ENCODE results near the gene RNF186.
"Not testable (repeated sequence)": the region's sequence is repeated elsewhere in the genome, so short reads cannot be mapped to it uniquely, and the experiment has no call there.

Gene RNF186

GRCh38 chr1:19797827-19798226, 17.3 kb downstream of the RNF186 start:
- H2AFZ ChIP-seq (ENCODE audit: low read length, unreplicated experiment) = no peak overlapping the region
- no peak overlapping the region for H3K27ac ChIP-seq (ENCODE audit: low read depth, low read length)
- peaks cover 19% of the 10 kb centered on the region for H3K4me1 ChIP-seq (ENCODE audit: control insufficient read depth, insufficient read depth, low read length, unreplicated experiment)
- no peaks in the 10 kb centered on the region for H3K36me3 ChIP-seq (ENCODE audit: insufficient read depth, low read length)
- no peaks in the 10 kb centered on the region for H3K27me3 ChIP-seq (ENCODE audit: insufficient read depth, low read length)
- no peak overlapping the region for H3K4me3 ChIP-seq (ENCODE audit: low read depth, low read length)
- H3K79me2 ChIP-seq (ENCODE audit: control insufficient read depth, insufficient read depth, low read length, unreplicated experiment) = peaks cover 10% of the 10 kb centered on the region

GRCh38 chr1:19794583-19794982, 20.5 kb downstream of the RNF186 start:
- H3K27me3 ChIP-seq (ENCODE audit: insufficient read depth, low read length) = no peaks in the 10 kb centered on the region
- H3K36me3 ChIP-seq (ENCODE audit: insufficient read depth, low read length) = 0 out of 2 replicates have a peak, but pooled peaks cover 4% of the 10 kb centered on the region

GRCh38 chr1:19793360-19794046, 21.6 kb downstream of the RNF186 start:
- Histone ChIP-seq H3K79me2 (ENCODE audit: control insufficient read depth, insufficient read depth, low read length, unreplicated experiment) (peaks cover 4% of the 10 kb centered on the region), H3K4me1 (ENCODE audit: control insufficient read depth, insufficient read depth, low read length, unreplicated experiment) (peaks cover 3% of the 10 kb centered on the region), H3K27ac (ENCODE audit: low read depth, low read length) (no peak overlapping the region), H2AFZ (ENCODE audit: low read length, unreplicated experiment) (no peak overlapping the region), H3K27me3 (ENCODE audit: insufficient read depth, low read length) (no peaks in the 10 kb centered on the region), H3K4me3 (ENCODE audit: low read depth, low read length) (no peak overlapping the region), H3K36me3 (ENCODE audit: insufficient read depth, low read length) (0 out of 2 replicates have a peak, but pooled peaks cover 4% of the 10 kb centered on the region)

More at GRCh38 chr1:19794583-19794982, 20.5 kb downstream of the RNF186 start:
- H3K79me2 ChIP-seq (ENCODE audit: control insufficient read depth, insufficient read depth, low read length, unreplicated experiment) = peaks cover 10% of the 10 kb centered on the region
- H3K4me3 ChIP-seq (ENCODE audit: low read depth, low read length) = no peak overlapping the region
- H3K27ac ChIP-seq (ENCODE audit: low read depth, low read length) = no peak overlapping the region
- H2AFZ ChIP-seq (ENCODE audit: low read length, unreplicated experiment) = no peak overlapping the region
- peaks cover 12% of the 10 kb centered on the region for H3K4me1 ChIP-seq (ENCODE audit: control insufficient read depth, insufficient read depth, low read length, unreplicated experiment)

DNA sequence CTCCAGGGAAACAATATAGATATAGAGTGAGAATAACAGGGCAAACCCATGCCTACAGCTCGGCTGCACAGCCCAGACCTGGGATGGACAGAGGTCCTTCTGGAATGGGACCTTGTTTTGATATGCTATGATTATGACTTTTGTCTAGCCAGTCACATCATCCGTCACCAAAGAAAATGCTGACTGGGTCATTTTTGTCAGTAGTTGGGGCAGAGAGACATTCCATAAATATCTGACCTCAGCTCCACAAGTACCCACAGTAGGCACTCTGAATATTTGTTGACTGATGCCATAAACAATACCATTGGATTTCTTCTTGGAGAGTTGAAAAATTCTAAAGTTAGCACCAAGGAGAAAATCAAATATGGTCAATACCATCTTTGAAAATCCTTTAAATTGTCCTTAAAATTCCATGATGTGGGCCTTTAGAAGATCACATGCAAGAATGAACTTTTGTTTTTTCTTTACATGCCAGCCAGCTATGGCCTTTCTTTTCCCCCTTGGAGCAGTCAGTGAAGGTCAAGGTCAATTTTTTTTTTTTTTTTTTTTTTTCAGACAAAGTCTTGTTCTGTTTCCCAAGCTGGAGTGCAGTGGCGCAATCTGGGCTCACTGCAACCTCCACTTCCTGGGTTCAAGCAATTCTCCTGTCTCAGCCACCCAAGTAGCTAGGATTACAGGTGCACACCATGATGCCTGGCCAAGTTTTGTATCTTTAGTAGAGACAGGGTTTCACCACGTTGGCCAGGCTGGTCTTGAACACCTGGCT, 22.7 kb downstream of the RNF186 start:
- H3K4me3 ChIP-seq (ENCODE audit: low read depth, low read length) = no peak overlapping the region
- no peaks in the 10 kb centered on the region for H3K79me2 ChIP-seq (ENCODE audit: control insufficient read depth, insufficient read depth, low read length, unreplicated experiment)
- H3K27ac ChIP-seq (ENCODE audit: low read depth, low read length) = no peak overlapping the region
- H3K27me3 ChIP-seq (ENCODE audit: insufficient read depth, low read length) = no peaks in the 10 kb centered on the region
- H2AFZ ChIP-seq (ENCODE audit: low read length, unreplicated experiment) = no peak overlapping the region
- 0 out of 2 replicates have a peak, but pooled peaks cover 4% of the 10 kb centered on the region for H3K36me3 ChIP-seq (ENCODE audit: insufficient read depth, low read length)
- no peaks in the 10 kb centered on the region for H3K4me1 ChIP-seq (ENCODE audit: control insufficient read depth, insufficient read depth, low read length, unreplicated experiment)

GRCh38 chr1:19790061-19790975, 24.8 kb downstream of the RNF186 start:
- not testable (repeated sequence) for H2AFZ ChIP-seq (ENCODE audit: low read length, unreplicated experiment)

GRCh38 chr1:19786988-19787423, 28.1 kb downstream of the RNF186 start:
- Histone ChIP-seq H3K27me3 (ENCODE audit: insufficient read depth, low read length) (no peaks in the 10 kb centered on the region), H2AFZ (ENCODE audit: low read length, unreplicated experiment) (no peak overlapping the region), H3K27ac (ENCODE audit: low read depth, low read length) (no peak overlapping the region), H3K4me1 (ENCODE audit: control insufficient read depth, insufficient read depth, low read length, unreplicated experiment) (no peaks in the 10 kb centered on the region), H3K36me3 (ENCODE audit: insufficient read depth, low read length) (0 out of 2 replicates have a peak, but pooled peaks cover 1% of the 10 kb centered on the region), H3K4me3 (ENCODE audit: low read depth, low read length) (no peak overlapping the region), H3K79me2 (ENCODE audit: control insufficient read depth, insufficient read depth, low read length, unreplicated experiment) (no peaks in the 10 kb centered on the region)

More at GRCh38 chr1:19790061-19790975, 24.8 kb downstream of the RNF186 start:
- not testable (repeated sequence) for H3K27me3 ChIP-seq (ENCODE audit: insufficient read depth, low read length); H3K27ac ChIP-seq (ENCODE audit: low read depth, low read length); H3K4me3 ChIP-seq (ENCODE audit: low read depth, low read length); H3K4me1 ChIP-seq (ENCODE audit: control insufficient read depth, insufficient read depth, low read length, unreplicated experiment); H3K36me3 ChIP-seq (ENCODE audit: insufficient read depth, low read length); H3K79me2 ChIP-seq (ENCODE audit: control insufficient read depth, insufficient read depth, low read length, unreplicated experiment)

DNA sequence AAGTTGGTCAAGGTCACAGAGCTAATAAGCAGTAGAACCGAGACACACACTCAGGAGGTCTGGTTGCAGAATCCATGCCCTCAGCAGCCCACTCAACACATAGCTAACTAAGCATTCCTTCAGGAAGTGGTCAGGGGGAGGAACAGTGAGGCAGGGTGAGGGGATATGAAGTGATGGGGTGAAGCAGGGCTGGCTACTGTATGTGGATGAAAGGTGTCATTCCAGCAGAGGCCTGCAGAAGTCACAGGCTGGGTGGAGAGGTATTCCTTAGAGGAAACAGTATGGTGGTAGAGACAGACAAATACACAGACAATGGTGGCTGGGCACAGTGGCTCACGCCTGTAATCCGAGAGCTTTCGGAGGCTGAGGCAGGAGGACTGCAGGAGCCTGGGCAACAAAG, 29.4 kb downstream of the RNF186 start:
- H3K27me3 ChIP-seq (ENCODE audit: insufficient read depth, low read length) = no peaks in the 10 kb centered on the region
- no peaks in the 10 kb centered on the region for H3K79me2 ChIP-seq (ENCODE audit: control insufficient read depth, insufficient read depth, low read length, unreplicated experiment)
- no peak overlapping the region for H3K4me3 ChIP-seq (ENCODE audit: low read depth, low read length)
- no peaks in the 10 kb centered on the region for H3K4me1 ChIP-seq (ENCODE audit: control insufficient read depth, insufficient read depth, low read length, unreplicated experiment)
- H3K36me3 ChIP-seq (ENCODE audit: insufficient read depth, low read length) = no peaks in the 10 kb centered on the region
- no peak overlapping the region for H3K27ac ChIP-seq (ENCODE audit: low read depth, low read length)
- no peak overlapping the region for H2AFZ ChIP-seq (ENCODE audit: low read length, unreplicated experiment)

- no peaks in the 10 kb centered on the region for H3K27me3 ChIP-seq (ENCODE audit: insufficient read depth, low read length)
- H3K4me3 ChIP-seq (ENCODE audit: low read depth, low read length) = no peak overlapping the region
- H3K4me1 ChIP-seq (ENCODE audit: control insufficient read depth, insufficient read depth, low read length, unreplicated experiment) = no peaks in the 10 kb centered on the region
- no peak overlapping the region for H3K27ac ChIP-seq (ENCODE audit: low read depth, low read length)
- H3K36me3 ChIP-seq (ENCODE audit: insufficient read depth, low read length) = peaks cover 3% of the 10 kb centered on the region; the same call in 1 of the 2 replicates
- no peaks in the 10 kb centered on the region for H3K79me2 ChIP-seq (ENCODE audit: control insufficient read depth, insufficient read depth, low read length, unreplicated experiment)
- H2AFZ ChIP-seq (ENCODE audit: low read length, unreplicated experiment) = no peak overlapping the region
These were observed 34.7 kb downstream of the RNF186 start for GRCh38 chr1:19780267-19780877.

GRCh38 chr1:19776933-19777332, 38.1 kb downstream of the RNF186 start:
- H3K4me3 ChIP-seq (ENCODE audit: low read depth, low read length) = no peak overlapping the region
- H3K36me3 ChIP-seq (ENCODE audit: insufficient read depth, low read length) = peaks cover 3% of the 10 kb centered on the region; the same call in 1 of the 2 replicates

DNA sequence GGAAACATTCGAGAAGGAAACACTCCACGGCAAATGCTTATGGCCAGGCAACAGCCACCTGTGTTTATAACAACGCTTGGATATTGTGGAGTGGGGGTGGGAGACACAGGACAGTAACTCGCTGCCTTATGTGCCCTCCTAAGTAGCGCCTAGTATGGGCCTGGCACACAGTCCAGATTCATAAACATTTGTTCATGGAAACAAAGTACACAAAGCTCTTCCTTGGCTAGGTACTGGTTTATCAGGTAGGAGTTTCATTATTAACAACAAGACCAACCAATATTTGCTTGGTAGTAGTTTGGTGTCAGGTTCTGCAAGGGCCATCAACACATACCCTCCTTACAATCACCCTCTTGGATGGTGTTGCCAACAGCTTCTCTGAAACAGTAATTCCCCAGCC, 38.8 kb downstream of the RNF186 start:
- H3K4me1 ChIP-seq (ENCODE audit: control insufficient read depth, insufficient read depth, low read length, unreplicated experiment) = no peaks in the 10 kb centered on the region
- H3K36me3 ChIP-seq (ENCODE audit: insufficient read depth, low read length) = peaks cover 3% of the 10 kb centered on the region; the same call in 1 of the 2 replicates
- H3K79me2 ChIP-seq (ENCODE audit: control insufficient read depth, insufficient read depth, low read length, unreplicated experiment) = no peaks in the 10 kb centered on the region
- H3K27me3 ChIP-seq (ENCODE audit: insufficient read depth, low read length) = no peaks in the 10 kb centered on the region
- H3K27ac ChIP-seq (ENCODE audit: low read depth, low read length) = no peak overlapping the region
- H3K4me3 ChIP-seq (ENCODE audit: low read depth, low read length) = no peak overlapping the region
- H2AFZ ChIP-seq (ENCODE audit: low read length, unreplicated experiment) = no peak overlapping the region

More at GRCh38 chr1:19776933-19777332, 38.1 kb downstream of the RNF186 start:
- Histone ChIP-seq H3K79me2 (ENCODE audit: control insufficient read depth, insufficient read depth, low read length, unreplicated experiment) (no peaks in the 10 kb centered on the region), H3K27ac (ENCODE audit: low read depth, low read length) (no peak overlapping the region), H3K4me1 (ENCODE audit: control insufficient read depth, insufficient read depth, low read length, unreplicated experiment) (no peaks in the 10 kb centered on the region), H2AFZ (ENCODE audit: low read length, unreplicated experiment) (no peak overlapping the region), H3K27me3 (ENCODE audit: insufficient read depth, low read length) (no peaks in the 10 kb centered on the region)

All from ACC112 (cell line).